ENCODE data around the gene FEM1B. TPM values are rescaled to one million over a fixed set of nuclear protein-coding genes. Genes with fewer than 3 reads are reported as not detected.

FEM1B gene
- total RNA-seq, 5 donors from 2014 or later (not counting 1 experiment from before 2014, with no cell fraction given) = 36.9 to 75.8 (median 55.3) TPM

DNA sequence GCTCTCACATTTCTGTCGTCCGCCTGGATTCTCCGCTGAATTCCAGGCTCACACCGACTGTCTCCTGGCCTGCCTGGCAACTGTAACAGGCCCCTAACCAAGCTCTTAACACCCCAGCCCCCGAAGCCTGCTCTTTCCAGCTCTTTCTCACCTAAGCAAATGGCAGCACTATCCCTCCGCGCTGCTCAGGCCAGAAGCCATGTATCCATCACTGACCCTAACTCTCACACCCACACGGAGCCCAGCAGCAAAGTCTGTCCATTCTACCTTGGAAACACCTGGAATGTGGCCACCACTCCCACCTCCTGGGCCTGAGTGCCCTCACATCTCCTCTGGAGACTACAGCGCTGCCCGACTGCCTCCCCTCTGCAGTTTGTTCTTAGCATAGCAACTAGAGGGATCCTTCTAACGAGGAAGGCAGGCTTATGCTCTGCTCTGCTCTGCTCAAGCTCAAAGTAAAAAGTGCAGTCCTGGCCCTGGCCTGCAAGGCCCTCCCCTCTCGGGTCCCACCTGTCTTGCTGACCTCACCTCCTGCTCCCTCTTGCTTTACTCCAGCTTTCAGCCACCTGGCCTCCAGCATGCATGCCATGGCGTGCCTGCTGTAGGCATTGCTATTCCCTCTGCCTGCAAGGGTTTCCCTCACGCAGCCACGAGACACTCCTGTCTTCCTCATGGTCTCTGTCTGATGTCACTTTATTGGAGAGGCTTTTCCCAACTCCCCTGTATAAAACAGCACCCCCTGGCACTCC is 27.2 kb downstream of the FEM1B start:
- Histone ChIP-seq H3K27me3 (replicated peaks in 1 of 2; ENCODE audit: control insufficient read depth in 2 of 2, extremely low read depth in 1 of 2, insufficient read depth in 2 of 2, low read length in 1 of 2) (peaks cover 0 to 18% of the 10 kb centered on the region in 2 experiments), H3K27ac (ENCODE audit: low read length) (no peak overlapping the region), H3K4me1 (ENCODE audit: control insufficient read depth in 1 of 2, extremely low read depth in 1 of 2, insufficient read depth in 2 of 2, low read length in 2 of 2) (peaks cover 3 to 10% of the 10 kb centered on the region in 2 experiments), H3K9me3 (no peaks in the 10 kb centered on the region), H3K36me3 (ENCODE audit: control insufficient read depth in 2 of 2, extremely low read depth in 1 of 2, insufficient read depth in 1 of 2, low read length in 1 of 2) (no peaks in the 10 kb centered on the region), H3K4me3 (ENCODE audit: control insufficient read depth in 1 of 2, extremely low read depth in 1 of 2, low read length in 1 of 2) (no peak overlapping the region)
- Mint-ChIP-seq H3K4me3 (no peak overlapping the region), H3K9me3 (no peaks in the 10 kb centered on the region), H3K27ac (no peak overlapping the region), H3K36me3 (no peaks in the 10 kb centered on the region), H3K4me1 (peaks cover 26 to 28% (median 27%) of the 10 kb centered on the region in 3 donors), H3K27me3 (peaks cover 3 to 5% of the 10 kb centered on the region in 2 donors)
- ATAC-seq (replicated peaks in 1 of 4) (no peak), DNase-seq (peak in 2 of 35 experiments; percentile 4)
- CTCF ChIA-PET = interaction anchor here in 1 of 2 donors (1.0 kb wide), 1 partner anchor 24 kb away, joined by 3 read pairs; no protein-coding TSS in a partner anchor
- POLR2A ChIA-PET = no interaction called here
- WGBS (ENCODE audit: insufficient coverage) = 91% methylated on average over 15 of the region's 15 CpGs

DNA sequence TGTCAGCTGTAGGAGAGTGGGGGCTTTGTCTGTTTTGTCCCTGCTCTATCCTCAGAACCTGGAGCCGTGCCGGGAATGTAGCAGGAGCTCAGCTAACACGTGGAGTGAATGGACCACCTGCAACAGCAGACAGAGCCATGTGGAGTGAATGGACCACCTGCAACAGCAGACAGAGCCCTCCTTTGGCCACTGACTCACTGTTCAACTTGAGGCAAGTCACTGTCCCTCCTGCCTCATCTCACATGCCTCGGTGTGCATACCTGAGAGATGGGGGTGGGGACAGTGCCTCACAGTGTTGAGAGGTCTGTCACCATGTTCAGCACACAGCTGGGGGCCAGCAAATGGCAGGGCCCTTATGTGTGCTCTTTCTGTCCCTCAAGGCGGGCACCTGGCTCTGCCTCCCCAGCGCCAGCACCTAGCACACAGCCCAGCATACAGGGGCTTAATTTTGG is 27.9 kb downstream of the FEM1B start:
- Histone ChIP-seq H3K4me3 (ENCODE audit: control insufficient read depth in 1 of 2, extremely low read depth in 1 of 2, low read length in 1 of 2) (no peak overlapping the region), H3K36me3 (ENCODE audit: control insufficient read depth in 2 of 2, extremely low read depth in 1 of 2, insufficient read depth in 1 of 2, low read length in 1 of 2) (no peaks in the 10 kb centered on the region), H3K27me3 (replicated peaks in 1 of 2; ENCODE audit: control insufficient read depth in 2 of 2, extremely low read depth in 1 of 2, insufficient read depth in 2 of 2, low read length in 1 of 2) (peaks cover 0 to 20% of the 10 kb centered on the region in 2 experiments), H3K9me3 (no peaks in the 10 kb centered on the region), H3K27ac (ENCODE audit: low read length) (no peak overlapping the region), H3K4me1 (ENCODE audit: control insufficient read depth in 1 of 2, extremely low read depth in 1 of 2, insufficient read depth in 2 of 2, low read length in 2 of 2) (peaks cover 3 to 9% of the 10 kb centered on the region in 2 experiments)
- Mint-ChIP-seq H3K27me3 (peaks cover 3 to 5% of the 10 kb centered on the region in 2 donors), H3K36me3 (no peaks in the 10 kb centered on the region), H3K27ac (no peak overlapping the region), H3K4me1 (peaks cover 20 to 22% (median 20%) of the 10 kb centered on the region in 3 donors), H3K4me3 (no peak overlapping the region), H3K9me3 (no peaks in the 10 kb centered on the region)
- WGBS (ENCODE audit: insufficient coverage) = 97% methylated on average over 4 of the region's 6 CpGs
- DNase-seq (peak in 2 of 35 experiments; percentile 3), ATAC-seq (replicated peaks in 1 of 4) (no peak)
- ChIA-PET CTCF (interaction anchor here (0.6 to 1.8 kb wide), 2 partner anchors 53 to 1157 kb away, joined by 4 to 29 read pairs; no protein-coding TSS in a partner anchor), POLR2A (no interaction called here)

DNA sequence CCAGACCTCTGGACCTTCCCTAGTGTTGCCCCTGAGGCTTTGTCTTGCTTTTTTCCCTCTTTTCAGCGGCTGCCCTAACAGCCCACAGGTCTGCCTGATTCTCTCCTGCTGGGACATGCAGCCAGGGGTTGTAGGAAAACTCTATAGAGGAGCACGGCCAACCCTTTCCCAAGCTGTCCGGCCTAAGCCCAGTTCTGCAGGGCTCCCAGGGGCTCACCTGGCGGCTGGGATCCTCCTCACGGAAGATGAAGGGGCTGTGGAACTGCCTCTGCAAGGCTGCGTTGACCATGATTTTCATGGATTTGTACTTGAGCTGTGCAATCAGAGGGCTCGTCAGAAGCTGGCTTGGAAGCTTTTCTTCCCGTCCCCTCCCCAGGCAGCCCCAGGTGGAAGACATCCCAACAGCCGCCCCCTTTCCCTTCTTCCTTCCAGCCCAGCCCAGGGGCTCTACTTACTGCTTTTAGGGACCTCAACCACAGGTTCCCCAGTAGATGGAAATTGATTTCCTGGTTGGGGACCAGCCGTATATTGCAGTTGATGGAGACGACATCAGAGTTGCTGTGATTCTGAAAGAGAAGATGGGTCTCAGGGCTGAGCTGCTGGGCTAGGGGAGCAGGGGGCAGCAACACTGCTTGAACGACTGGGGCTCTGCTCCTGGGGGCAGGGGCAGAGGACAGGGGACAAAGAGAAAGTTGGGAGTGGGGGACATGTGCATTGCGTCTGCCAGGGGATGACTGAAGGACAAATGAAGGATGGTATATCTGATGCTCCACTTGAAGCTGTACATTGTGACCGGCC is 29.8 kb downstream of the FEM1B start:
- peaks cover 0 to 9% of the 10 kb centered on the region in 2 experiments for H3K4me1 ChIP-seq (ENCODE audit: control insufficient read depth in 1 of 2, extremely low read depth in 1 of 2, insufficient read depth in 2 of 2, low read length in 2 of 2)
- WGBS (ENCODE audit: insufficient coverage) = 78% methylated on average over 9 of the region's 14 CpGs
- ChIA-PET POLR2A (no interaction called here), CTCF (interaction anchor here (0.6 to 2.1 kb wide), 8 partner anchors 10 to 760 kb away, joined by 3 to 29 read pairs (median 5); partner anchors contain the start of gene FEM1B (in 1 of the 2))
- Mint-ChIP-seq H3K4me1 (peaks cover 10 to 11% (median 11%) of the 10 kb centered on the region in 3 donors), H3K36me3 (no peaks in the 10 kb centered on the region), H3K4me3 (peak overlapping the region in 1 of 3 donors; percentile 39), H3K27me3 (peaks cover 3 to 5% of the 10 kb centered on the region in 2 donors), H3K9me3 (no peaks in the 10 kb centered on the region), H3K27ac (no peak overlapping the region)
- no peak overlapping the region for H3K27ac ChIP-seq (ENCODE audit: low read length)
- H3K4me3 ChIP-seq (ENCODE audit: control insufficient read depth in 1 of 2, extremely low read depth in 1 of 2, low read length in 1 of 2) = no peak overlapping the region
- H3K9me3 ChIP-seq = no peaks in the 10 kb centered on the region
- no peaks in the 10 kb centered on the region for H3K36me3 ChIP-seq (ENCODE audit: control insufficient read depth in 2 of 2, extremely low read depth in 1 of 2, insufficient read depth in 1 of 2, low read length in 1 of 2)
- ATAC-seq (replicated peaks in 1 of 4) (no peak), DNase-seq (peak in 2 of 35 experiments; percentile 3 to 12)
- peaks cover 0 to 22% of the 10 kb centered on the region in 2 experiments for H3K27me3 ChIP-seq (replicated peaks in 1 of 2; ENCODE audit: control insufficient read depth in 2 of 2, extremely low read depth in 1 of 2, insufficient read depth in 2 of 2, low read length in 1 of 2)

DNA sequence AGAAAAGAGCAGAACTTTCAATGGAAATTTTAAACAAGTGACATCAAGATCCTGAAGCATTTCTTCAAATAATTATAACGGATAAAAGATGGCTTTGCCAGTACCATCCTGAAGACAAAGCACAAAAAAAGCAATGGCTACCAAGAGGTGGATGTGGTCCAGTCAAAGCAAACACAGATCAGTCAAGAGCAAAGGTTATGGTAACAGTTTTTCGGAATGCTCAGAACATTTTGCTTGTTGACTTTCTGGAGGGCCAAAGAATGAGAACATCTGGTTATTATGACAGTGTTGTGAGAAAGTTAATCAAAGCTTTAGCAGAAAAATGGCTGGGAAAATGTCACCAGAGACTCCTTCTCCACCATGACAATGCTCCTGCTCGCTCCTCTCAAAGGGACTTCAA is 31.5 kb downstream of the FEM1B start:
- Mint-ChIP-seq H3K27ac (peak overlapping the region in 1 of 2 donors; percentile 16), H3K9me3 (no peaks in the 10 kb centered on the region), H3K27me3 (peaks cover 5% of the 10 kb centered on the region in 2 donors), H3K36me3 (no peaks in the 10 kb centered on the region), H3K4me3 (no peak overlapping the region), H3K4me1 (peaks cover 10 to 11% (median 11%) of the 10 kb centered on the region in 3 donors)
- no peak overlapping the region for H3K27ac ChIP-seq (ENCODE audit: low read length)
- no peaks in the 10 kb centered on the region for H3K36me3 ChIP-seq (ENCODE audit: control insufficient read depth in 2 of 2, extremely low read depth in 1 of 2, insufficient read depth in 1 of 2, low read length in 1 of 2)
- H3K4me1 ChIP-seq (ENCODE audit: control insufficient read depth in 1 of 2, extremely low read depth in 1 of 2, insufficient read depth in 2 of 2, low read length in 2 of 2) = peaks cover 0 to 9% of the 10 kb centered on the region in 2 experiments
- no peak overlapping the region for H3K4me3 ChIP-seq (ENCODE audit: control insufficient read depth in 1 of 2, extremely low read depth in 1 of 2, low read length in 1 of 2)
- H3K27me3 ChIP-seq (replicated peaks in 1 of 2; ENCODE audit: control insufficient read depth in 2 of 2, extremely low read depth in 1 of 2, insufficient read depth in 2 of 2, low read length in 1 of 2) = peaks cover 0 to 29% of the 10 kb centered on the region in 2 experiments
- ChIA-PET CTCF (no interaction called here), POLR2A (no interaction called here)
- 67% methylated on average over 1 of the region's 3 CpGs for WGBS (ENCODE audit: insufficient coverage)
- DNase-seq (no peak), ATAC-seq (replicated peaks in 1 of 4) (no peak)
- H3K9me3 ChIP-seq = no peaks in the 10 kb centered on the region

DNA sequence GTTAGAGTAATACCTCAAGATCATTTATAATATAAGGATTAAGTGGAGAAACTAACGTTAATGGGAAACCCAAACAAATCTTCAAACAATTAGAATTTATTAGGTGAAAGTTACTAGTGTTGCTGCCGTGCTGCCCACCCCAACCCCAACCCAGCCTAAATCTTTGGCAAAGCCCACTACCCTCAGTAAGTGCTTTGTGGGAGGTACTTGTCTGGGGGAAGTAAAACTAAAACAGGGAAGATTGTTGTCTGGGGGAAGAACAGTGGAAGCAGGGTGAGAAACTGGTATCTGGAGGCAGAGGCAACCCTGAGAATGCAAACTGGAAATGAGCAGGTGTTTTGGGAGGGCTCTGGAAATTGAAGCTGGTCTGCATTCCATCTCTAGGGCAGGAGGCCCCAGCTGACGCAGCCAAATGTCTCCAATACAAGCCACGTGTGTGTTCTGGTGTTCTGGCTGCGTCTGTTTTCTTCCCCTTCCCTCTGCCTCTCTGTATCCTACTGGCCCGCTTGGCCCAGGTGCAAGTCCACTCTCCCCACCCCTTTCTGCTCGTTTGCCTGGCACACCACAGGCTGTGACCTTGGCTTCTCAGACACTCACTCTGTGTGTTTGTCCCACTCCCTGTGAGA is 32.7 kb downstream of the FEM1B start:
- 63% methylated on average over 5 of the region's 7 CpGs for WGBS (ENCODE audit: insufficient coverage)
- CTCF ChIA-PET = no interaction called here
- H3K27ac Mint-ChIP-seq = no peak overlapping the region

More for the DNA sequence above, 32.7 kb downstream of the FEM1B start:
- peaks cover 0 to 28% of the 10 kb centered on the region in 2 experiments for H3K27me3 ChIP-seq (replicated peaks in 1 of 2; ENCODE audit: control insufficient read depth in 2 of 2, extremely low read depth in 1 of 2, insufficient read depth in 2 of 2, low read length in 1 of 2)
- H3K4me3 ChIP-seq (ENCODE audit: control insufficient read depth in 1 of 2, extremely low read depth in 1 of 2, low read length in 1 of 2) = no peak overlapping the region
- POLR2A ChIA-PET = no interaction called here
- peaks cover 0 to 9% of the 10 kb centered on the region in 2 experiments for H3K4me1 ChIP-seq (ENCODE audit: control insufficient read depth in 1 of 2, extremely low read depth in 1 of 2, insufficient read depth in 2 of 2, low read length in 2 of 2)
- DNase-seq (peak in 2 of 35 experiments; percentile 2 to 3), ATAC-seq (replicated peaks in 1 of 4) (no peak)
- H3K27ac ChIP-seq (ENCODE audit: low read length) = no peak overlapping the region
- H3K9me3 ChIP-seq = no peaks in the 10 kb centered on the region
- no peaks in the 10 kb centered on the region for H3K36me3 ChIP-seq (ENCODE audit: control insufficient read depth in 2 of 2, extremely low read depth in 1 of 2, insufficient read depth in 1 of 2, low read length in 1 of 2)
- H3K4me3 Mint-ChIP-seq = no peak overlapping the region
- peaks cover 5% of the 10 kb centered on the region in 2 donors for H3K27me3 Mint-ChIP-seq
- no peaks in the 10 kb centered on the region for H3K9me3 Mint-ChIP-seq
- no peaks in the 10 kb centered on the region for H3K36me3 Mint-ChIP-seq
- peaks cover 10 to 11% (median 11%) of the 10 kb centered on the region in 3 donors for H3K4me1 Mint-ChIP-seq

All from T-cell (primary cell).